DMS153 treated with DMSO at 0.1 percent for 48 hours (cell line): ENCODE data around the gene LIG1.
A peak's percentile ranks its signal among the peaks of the same experiment; 100 is the strongest.
"Not testable (repeated sequence)": the region's sequence is repeated elsewhere in the genome, so short reads cannot be mapped to it uniquely, and the experiment has no call there.

Experiments used
- DNase-seq: peaks from one replicate; lab custom pipeline; 2025; ENCODE audit not compliant: unreplicated experiment; lab: John Stamatoyannopoulos, UW

LIG1 gene

DNA sequence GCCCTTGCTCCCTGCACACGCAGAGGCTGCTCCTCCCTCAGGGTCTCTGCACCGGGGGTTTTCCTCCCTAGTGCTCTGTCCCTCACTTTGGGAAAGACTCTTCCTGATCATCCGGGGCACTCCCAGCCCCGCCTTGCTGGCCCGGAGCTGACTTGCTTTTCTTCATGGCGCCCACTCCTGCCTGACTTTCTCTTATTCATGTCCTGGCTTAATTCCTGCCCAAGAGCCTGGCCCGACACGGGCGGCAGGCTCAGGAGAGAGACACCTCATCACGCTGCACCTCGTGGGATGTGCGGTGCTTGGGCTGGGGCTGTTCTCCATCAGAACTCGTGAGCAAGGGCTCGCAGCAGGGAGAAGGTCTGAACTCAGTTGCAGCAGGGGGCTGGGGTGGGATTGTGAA is 47.7 kb downstream of the LIG1 start:
- DNase-seq = no peak

DNA sequence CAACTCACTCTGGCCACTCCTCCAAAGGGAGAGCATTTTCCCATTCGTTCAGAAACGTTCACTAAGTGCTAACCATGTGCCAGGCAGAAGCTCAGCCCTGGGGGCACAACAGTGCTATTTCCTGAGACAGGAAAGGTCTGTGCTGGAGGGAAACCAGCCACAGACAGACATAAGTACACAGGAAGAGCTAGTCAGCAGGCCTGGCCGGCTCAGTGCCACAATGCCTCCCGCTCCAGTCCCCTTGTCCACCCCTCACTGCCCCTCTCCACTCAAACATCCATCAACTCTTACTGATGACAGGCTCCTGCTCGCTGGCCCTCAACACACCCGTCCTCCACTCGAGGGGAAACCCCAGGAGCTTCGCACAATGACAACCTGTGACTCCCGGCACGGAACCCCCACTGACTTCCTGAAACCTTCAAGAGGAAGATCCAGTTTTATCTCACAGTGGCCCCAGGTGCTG is 48.2 kb downstream of the LIG1 start:
- no peak for DNase-seq

DNA sequence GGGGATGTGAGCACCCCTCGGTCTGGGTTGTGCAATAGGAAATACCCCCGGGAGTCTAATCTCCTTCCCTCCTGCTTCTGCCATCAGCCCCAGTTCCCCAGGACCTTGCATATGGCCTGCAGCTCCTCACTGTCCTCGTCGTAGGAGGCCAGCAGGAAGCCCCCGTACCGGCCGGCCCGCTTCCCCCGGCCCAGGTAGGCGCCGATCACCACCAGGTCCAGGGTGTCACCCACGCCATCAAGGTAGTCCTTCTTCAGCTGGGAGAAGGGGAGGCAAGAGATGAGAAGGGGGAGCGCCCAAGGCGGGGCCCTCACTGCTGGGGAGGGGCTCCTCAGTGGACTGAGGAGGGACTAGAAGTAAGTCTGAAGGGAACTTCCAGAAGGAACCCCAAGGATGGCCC is 49.1 kb downstream of the LIG1 start:
- no peak for DNase-seq

DNA sequence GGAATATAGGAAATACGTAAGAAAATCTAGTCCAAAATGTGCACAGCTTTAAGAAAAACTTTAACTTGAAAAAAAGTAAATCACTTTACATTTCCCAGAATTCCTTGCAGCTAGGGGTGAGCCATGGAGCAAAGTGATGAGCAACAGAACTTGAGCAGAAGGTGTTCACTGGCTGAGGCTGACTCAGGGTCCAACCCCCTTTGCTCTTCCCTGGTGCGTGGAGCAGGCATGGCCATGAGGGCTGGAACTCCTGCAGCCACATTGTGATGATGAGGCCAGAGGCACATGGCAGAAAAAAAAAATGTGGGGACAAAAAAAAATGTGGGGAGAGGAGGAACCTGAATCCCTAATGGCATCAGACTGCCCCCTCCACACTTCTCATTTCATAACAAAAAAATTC is 49.6 kb downstream of the LIG1 start:
- DNase-seq = no peak

DNA sequence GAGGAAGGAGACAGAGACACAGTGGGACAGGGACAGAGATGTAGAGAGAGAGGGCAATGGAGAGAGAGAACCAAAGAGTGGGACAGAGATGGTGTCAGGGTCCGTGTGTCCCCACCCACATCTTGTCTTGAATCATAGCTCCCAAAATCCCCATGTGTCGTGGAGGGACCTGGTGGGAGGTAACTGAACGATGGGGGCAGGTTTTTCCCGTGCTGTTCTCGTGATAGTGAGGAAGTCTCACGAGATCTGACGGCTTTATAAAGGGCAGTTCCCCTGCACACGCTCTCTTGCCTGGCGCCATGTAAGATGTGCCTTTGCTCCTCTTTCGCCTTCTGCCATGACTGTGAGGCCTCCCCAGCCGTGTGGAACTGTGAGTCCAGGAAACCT is 52.0 kb downstream of the LIG1 start:
- DNase-seq = no peak

DNA sequence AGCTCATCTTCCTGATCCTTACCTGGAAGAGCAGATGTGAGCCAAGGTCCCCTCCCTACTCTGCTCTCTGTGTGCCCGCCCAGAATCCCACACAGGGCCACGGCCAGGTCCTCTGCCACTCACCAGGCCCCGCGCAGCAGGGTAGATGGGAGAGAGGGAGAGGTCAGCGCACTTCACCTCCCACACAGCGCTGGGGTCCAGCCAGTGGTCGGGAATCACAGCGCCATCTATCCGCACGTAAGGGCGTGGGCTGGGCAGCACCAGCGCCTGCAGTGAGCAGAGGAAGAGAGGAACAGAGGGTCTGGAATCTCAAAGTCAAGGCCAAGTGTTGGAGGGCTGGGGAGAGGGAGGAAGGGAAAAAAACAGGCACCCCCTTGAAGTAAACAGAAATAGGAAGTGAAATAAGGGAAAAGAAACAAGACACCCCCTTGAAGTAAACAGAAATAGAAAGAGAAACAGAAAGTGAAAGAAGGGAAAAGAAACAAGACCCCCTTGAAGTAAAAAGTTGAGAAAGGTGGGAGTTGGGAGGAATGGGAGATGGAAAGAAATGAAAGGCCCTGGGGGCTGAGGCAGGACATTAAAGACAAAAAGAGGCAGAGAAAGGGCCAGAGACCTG is 52.5 kb downstream of the LIG1 start:
- DNase-seq = no peak

DNA sequence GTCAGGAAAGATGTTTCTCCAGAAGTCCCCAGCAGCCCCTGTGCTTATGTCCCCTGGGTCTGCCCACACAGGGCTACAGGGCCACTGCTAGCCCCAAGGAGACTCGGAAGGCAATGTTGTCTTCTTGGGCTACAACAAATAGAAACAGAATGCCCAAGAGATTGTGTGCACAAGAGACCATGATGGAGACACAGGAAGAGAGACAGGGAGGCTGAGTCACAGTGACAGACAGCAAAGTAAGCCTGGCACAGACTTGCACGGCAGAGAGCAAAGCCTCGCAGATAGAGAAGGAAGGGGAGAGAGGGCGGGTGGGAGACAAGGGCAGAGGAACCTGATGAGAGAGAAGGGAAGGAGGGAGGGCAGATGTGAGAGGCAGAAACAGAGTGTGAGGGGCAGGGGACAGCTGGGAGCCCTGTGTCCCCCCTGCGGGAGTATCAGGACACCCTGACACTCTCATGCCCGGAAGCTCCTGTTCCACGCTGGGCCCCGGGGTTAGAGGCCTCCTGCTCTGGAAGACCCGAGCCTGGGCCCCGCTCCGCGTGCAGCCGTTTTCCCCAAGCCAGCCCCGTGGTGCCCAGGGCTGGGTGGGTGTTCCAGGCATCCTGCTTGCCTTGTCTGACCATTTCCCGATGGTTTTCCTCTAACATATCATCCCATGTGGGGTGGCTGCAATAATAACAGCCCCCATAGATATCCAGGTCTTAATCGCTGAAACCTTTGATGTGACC is 56.8 kb downstream of the LIG1 start:
- no peak for DNase-seq

DNA sequence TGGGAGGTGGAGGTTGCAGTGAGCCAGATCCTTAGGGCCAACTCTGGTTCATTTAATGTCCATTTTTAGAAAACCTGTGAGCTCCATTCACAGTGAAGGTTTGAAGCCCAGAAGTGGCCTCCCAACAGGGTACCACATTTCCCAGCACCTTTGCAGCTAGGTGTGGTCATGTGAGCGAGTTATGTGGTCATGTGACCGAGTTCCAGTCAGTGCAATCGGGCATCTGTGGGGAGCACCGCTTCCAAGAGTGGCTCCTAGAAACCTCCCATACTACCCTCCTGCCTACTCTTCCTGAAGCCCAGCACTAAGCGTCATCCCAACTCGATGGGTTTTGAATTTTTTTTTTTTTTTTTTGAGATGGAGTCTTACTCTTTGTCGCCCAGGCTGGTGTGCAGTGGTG is 58.9 kb downstream of the LIG1 start:
- peak; percentile 26 for DNase-seq

DNA sequence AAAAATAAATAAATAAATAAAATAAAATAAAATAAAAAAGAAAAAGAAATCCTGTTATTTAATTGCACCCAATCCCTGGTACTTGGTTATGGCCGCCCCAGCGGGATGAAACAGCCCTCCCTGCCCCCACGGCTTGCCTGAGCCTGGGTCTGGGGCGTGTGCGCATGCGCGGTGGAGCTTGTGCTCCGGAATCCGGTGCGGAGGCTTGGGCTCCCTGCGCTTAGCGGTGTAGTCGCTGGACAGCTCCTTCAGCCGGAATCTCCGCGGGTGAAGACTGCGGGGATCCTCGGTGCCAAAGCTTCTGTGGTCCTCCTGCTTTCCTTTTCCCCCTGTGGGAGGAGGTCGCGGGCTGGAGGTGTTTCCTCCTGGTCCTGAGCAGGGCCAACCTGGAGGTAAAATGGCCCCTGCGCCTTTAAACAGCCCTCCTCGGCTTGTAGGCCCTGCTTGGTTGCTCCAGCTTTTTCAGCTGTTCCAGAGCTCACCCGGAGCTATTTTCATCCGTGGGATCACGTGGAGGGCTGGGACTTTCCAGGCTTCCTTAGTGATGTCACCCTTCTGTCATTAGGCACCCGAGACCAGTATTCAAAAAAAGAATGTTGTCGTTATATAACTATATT is 59.7 kb downstream of the LIG1 start, which contains the start of gene PLA2G4C:
Gene PLA2G4C (minus strand): TSS at position 468 of the 617 bp plus-strand sequence. CDS start 4,288 bp downstream, outside the sequence.
- peak; percentile 63 for DNase-seq

DNA sequence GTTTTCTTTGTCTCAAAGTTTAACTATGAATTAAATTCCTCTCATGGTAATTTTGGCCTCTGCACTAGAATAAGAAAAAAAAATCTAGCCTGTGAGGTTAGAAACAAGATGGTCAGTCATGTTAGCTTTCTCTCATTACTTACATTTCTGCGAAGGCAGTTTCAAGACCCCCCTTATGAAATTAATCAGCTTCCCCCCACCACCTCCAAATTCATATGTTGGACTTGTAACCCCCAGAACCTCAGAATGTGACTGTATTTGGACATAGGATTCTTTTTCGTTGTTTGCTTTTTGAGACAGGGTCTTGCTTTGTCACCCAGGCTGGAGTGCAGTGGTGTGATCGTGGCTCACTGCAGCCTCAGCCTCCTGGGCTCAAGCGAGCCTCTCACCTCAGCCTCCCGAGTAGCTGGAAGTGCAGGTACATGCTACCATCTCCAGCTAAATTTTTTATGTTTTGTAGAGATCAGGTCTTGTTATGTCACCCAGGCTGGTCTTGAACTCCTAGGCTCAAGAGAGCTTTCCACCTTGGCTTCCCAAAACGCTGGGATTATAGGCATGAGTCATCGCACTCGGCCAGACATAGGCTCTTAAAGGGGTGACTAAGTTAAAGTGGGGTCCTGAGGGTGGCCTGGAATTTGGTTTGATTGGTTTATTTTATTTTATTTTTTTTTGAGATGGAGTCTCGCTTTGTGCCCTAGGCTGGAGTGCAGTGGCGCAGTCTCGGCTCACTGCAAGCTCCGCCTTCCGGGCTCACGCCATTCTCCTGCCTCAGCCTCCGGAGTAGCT is 61.0 kb downstream of the LIG1 start:
- no peak for DNase-seq

DNA sequence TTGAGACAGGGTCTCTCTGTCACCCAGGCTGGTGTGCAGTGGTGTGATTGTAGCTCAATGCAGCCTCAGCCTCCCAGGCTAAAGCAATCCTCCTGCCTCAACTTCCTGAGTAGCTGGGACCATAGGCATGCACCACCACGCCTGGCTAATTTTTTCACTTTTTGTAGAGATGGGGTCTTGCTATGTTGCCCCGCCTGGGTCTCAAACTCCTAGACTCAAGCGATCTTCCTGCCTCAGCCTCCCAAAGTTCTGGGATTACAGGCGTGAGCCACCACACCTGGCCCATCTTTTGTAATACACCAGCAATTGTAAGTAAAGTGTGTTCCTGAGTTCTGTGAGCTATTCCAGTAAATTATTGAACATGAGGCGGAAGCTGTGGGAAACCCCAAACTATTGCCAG is 66.2 kb downstream of the LIG1 start:
- no peak for DNase-seq

DNA sequence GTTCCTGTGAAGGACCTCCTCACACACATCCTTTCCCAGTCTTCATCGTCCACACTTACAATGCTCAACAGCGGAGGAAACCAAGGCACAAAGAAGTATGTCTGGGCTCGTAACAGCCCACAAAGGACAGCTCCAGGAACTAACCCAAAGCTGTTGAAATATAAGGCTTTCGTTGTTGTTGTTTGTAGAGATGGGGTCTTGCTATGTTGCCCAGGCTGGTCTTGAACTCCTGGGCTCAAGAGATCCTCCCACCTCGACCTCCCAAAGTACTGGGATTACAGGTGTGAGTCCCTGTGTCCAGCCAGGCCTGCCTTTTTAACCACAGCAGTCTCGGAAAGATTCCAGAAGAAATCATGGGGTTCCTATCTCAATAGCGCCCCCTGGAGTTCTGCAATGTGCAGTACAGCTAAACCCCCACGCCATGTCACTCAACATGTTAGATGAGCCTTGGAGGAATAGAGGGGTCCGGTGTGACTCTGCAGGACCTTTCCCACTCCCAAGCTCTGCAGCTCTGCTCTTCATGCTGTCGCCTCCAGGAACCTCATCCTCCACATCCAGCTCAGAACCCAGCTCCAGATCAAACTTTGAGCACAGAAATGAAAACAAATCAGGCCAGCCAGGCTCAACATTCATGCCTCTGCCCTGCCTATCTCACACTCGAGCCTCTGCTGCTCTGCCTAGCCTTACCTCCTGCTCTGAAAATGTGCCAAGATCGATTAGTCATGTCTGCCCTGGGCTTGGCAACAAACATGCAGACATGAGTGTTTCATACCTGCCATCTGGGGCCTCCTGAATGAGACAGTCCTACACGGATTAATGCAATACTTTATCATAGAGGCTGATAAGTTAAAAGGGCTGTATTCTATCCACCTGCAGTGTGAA is 67.0 kb downstream of the LIG1 start:
- DNase-seq = no peak

DNA sequence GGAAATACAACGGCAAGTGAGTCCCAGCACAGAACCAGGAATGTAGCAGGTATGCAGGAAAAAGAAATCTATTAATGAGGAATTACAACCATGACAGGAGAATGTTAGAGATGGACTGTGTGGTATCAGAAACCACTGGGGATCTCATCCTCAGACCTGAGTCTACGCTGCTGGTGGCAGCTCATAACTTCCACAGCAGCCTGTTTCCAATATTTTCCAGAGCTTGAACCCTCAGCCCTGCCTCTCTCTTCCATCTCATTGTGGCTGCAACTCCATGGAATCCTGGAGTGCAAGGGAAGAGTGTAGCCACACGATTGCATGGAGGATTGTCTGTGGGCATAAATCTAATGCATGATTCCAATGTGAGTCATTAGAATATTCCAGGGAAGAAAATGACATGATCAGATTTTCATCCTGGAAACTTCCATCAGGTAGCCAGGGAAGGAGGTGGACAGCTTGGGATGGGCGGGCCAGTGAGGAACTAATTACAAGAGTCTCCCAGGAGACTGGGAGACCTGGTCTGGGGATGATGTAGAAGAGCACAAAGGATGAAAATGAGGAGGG is 74.5 kb downstream of the LIG1 start:
- DNase-seq = no peak

DNA sequence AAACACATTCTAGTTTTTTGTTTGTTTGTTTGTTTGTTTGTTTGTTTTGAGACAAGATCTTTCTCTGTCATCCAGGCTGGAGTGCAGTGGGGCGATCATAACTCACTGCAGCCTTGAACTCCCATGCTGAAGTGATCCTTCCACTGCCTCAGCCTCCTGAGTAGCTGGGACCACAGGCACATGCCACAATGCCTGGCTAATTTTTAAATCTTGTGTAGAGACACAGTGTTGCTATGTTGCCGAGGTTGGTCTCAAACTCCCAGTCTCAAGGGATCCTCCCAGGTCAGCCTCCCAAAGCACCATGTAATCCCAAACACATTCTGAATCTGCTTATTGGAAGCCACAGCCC is 75.3 kb downstream of the LIG1 start:
- no peak for DNase-seq

DNA sequence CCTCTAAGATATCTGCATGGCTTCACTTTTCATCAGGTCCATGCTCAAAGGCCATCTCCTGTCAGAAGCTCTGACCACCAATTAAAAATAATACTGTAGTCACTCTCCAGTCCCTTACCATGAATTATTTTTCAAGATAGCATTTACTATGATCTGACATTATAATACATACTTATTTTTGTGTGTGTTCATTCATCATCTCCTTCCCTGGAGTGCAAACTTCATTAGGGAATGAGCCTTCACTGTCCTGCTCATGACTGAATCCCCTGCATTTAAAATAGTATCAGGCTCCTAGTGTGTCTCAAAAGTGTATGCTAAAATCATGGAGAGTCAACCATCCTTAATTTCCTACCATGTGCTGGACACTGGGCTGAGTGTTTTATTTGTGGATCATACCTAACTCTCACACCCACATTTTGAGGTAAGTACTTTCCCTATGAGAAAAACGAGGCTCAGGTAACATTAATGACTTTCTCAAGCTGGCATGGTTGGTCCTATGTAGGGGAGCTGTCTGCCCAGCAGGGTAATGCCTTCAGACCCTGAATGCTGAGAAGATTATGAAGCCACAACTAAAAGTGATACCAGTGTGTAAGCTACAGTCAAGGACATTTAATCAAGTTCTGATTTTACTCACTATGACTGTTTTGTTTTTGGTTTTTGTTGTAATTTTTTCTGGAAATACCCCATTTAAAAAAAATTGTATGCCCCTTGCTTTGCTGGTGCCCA is 75.9 kb downstream of the LIG1 start:
- DNase-seq = no peak

DNA sequence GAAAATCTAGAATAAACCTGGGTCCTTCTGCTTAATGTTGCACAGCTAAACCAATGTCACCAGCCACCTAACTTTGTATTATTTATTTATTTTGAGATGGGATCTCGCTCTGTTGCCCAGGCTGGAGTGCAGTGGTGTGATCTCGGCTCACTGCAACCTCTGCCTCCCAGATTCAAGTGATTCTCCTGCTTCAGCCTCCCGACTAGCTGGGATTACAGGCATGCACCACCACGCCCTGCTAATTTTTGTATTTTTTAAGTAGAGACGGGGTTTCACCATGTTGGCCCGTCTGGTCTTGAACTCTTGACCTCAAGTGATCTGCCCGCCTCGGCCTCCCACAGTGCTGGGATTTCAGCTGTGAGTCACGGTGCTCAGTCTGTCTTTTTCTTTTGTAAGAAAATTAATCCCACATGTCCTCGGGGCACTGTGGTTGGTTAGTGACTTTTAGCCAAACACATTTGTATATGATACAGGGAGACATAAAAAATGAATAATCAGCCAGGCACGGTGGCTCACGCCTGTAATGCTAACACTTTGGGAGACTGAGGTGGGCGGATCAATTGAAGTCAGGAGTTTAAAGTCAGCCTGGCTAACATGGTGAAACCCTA is 78.9 kb downstream of the LIG1 start:
- DNase-seq = not testable (repeated sequence)

DNA sequence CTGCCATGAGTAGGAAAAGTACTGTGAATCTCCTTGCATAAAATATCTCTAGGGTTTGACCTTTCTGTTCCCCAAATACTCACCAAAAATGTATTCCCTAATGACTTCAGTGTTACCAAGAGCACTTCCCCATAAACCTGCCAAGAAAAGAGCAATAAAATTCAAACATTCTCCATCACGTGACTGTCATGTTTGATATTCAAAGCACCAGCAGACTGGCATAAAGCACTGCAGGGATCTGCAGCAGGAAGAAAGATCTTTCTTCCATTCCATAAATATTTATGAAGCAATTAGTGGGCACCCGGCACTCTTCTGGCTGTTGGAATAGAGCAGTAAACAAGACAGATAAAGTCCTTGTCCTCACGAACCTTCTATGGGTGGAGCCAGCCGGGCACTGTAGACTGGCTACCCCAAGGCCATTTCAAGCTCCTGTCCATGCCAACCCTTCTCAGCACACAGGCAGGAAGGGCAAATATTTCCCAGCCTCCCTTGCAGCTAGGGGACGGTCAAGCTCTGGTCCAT is 79.8 kb downstream of the LIG1 start:
- DNase-seq = peak; percentile 13

DNA sequence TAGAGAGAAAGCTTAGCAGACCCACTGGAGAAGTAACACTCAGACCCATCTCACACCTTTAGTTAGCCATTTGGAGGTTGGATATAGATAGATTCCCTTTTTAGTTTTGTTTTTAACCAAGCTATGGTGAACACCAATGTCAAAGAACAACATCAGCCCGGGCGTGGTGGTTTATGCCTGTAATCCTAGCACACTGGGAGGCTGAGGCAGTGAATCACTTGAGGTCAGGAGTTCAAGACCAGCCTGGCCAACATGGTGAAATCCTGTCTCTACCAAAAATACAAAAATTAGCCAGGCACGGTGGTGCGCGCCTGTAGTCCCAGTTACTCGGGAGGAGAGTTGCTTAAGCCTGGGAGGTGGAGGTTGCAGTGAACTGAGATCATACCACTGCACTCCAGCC is 81.2 kb downstream of the LIG1 start:
- DNase-seq = not testable (repeated sequence)
